Endothelial cell of umbilical vein (primary cell): ENCODE results near the gene MRPS18B. TPM values are rescaled to one million over a fixed set of nuclear protein-coding genes. Genes with fewer than 3 reads are reported as not detected.

Experiments
- BruUV-seq: library from RNA; stranded (reverse); fragments of 400-500 nt; replicated peaks from 2 replicates; lab custom pipeline; 2021; lab: Mats Ljungman, UMichigan
- CTCF ChIA-PET: fragments of 300-600, 350-600 bp; sonication (Branson Sonifier 250); formaldehyde crosslinking; loops from one replicate; lab custom pipeline; 2021; ENCODE audit warnings: antibody characterized with exemption, inconsistent platforms; lab: Charles Lee
- POLR2A ChIA-PET: fragments of 300-600, 350-600 bp; sonication (Branson Sonifier 250); formaldehyde crosslinking; loops from one replicate; lab custom pipeline; 2021; ENCODE audit warnings: antibody characterized with exemption, inconsistent platforms; lab: Charles Lee
- DNase-seq: peaks from one replicate; pipeline ENCODE4 v3.0.0-alpha.2; 2011; ENCODE audit warnings: low read depth, low spot score
- FAIRE-seq: peaks from 2 replicates; lab custom pipeline; 2011; peaks lifted over from hg19 to GRCh38; lab: Jason Lieb, UNC
- H2AFZ ChIP-seq: 2 replicates; pipeline ENCODE4 v1.6.0; 2012; ENCODE audit warnings: low read depth, low read length, control low read depth, inconsistent platforms
- H3K27ac ChIP-seq: 2 replicates; pipeline ENCODE4 v1.5.1; 2011; ENCODE audit warnings: low read depth, mild to moderate bottlenecking, control low read depth, low read length, moderate library complexity; ENCODE audit not compliant: insufficient read depth
- H3K27me3 ChIP-seq, 2 experiments: 2 replicates each; pipeline versions ENCODE4 v1.6.0 to v1.6.1; 2011; ENCODE audit warnings: low read length in 2 of 2, mixed read lengths in 1 of 2; ENCODE audit not compliant: control insufficient read depth in 2 of 2, insufficient read depth in 2 of 2
- H3K36me3 ChIP-seq, 2 experiments: 2 replicates in 1 of 2; 3 replicates in 1 of 2; pipeline ENCODE4 v1.5.1; 2011; ENCODE audit warnings: low read length in 2 of 2, mild to moderate bottlenecking in 1 of 2, moderate library complexity in 1 of 2; ENCODE audit not compliant: control insufficient read depth in 2 of 2, insufficient read depth in 2 of 2; ENCODE audit errors: extremely low read depth in 1 of 2
- H3K4me1 ChIP-seq: 3 replicates; pipeline ENCODE4 v1.5.1; 2011; ENCODE audit warnings: mild to moderate bottlenecking, low read length; ENCODE audit not compliant: control insufficient read depth, insufficient read depth; ENCODE audit errors: extremely low read depth
- H3K4me2 ChIP-seq: 2 replicates; pipeline ENCODE4 v1.6.1; 2011; ENCODE audit warnings: low read length, control low read depth, mixed read lengths; ENCODE audit not compliant: insufficient read depth
- H3K4me3 ChIP-seq, 3 experiments: fragments of 200-600 bp in 1 of 3; sonication (generic), shearing (Covaris generic) in 1 of 3; replicated peaks in 1 of 3; 2 replicates each; pipeline ENCODE4 v1.5.1; 2011 to 2016; ENCODE audit warnings: control low read depth in 3 of 3, low read length in 3 of 3, mild to moderate bottlenecking in 2 of 3, inconsistent platforms in 1 of 3, low read depth in 1 of 3, moderate library complexity in 1 of 3; ENCODE audit not compliant: insufficient read depth in 1 of 3
- H3K79me2 ChIP-seq: 2 replicates; pipeline ENCODE4 v1.6.0; 2012; ENCODE audit warnings: low read length, inconsistent platforms; ENCODE audit not compliant: control insufficient read depth, insufficient read depth
- H3K9ac ChIP-seq: replicated peaks from 2 replicates; pipeline ENCODE3; 2011; ENCODE audit warnings: low read length, control low read depth; ENCODE audit not compliant: insufficient read depth; ENCODE audit errors: extremely low read depth
- H3K9me1 ChIP-seq: replicated peaks from 3 replicates; pipeline ENCODE4 v1.6.0; 2011; ENCODE audit warnings: mild to moderate bottlenecking, low read length; ENCODE audit not compliant: control insufficient read depth, insufficient read depth; ENCODE audit errors: extremely low read depth
- H3K9me3 ChIP-seq: replicated peaks from 2 replicates; pipeline ENCODE4 v1.5.1; 2012; ENCODE audit warnings: low read length, inconsistent platforms; ENCODE audit not compliant: control insufficient read depth, insufficient read depth
- H4K20me1 ChIP-seq: replicated peaks from 2 replicates; pipeline ENCODE3; 2011; ENCODE audit warnings: mild to moderate bottlenecking, low read length; ENCODE audit not compliant: control insufficient read depth, insufficient read depth; ENCODE audit errors: extremely low read depth
- CTCF ChIP-seq, 2 donors: IDR thresholded peaks; 1 replicate in 1 of 2; 2 replicates in 1 of 2; pipeline ENCODE4 v1.5.1; 2011; ENCODE audit warnings: low read length in 2 of 2, mild to moderate bottlenecking in 2 of 2, moderate library complexity in 2 of 2, control low read depth in 1 of 2, inconsistent platforms in 1 of 2, low read depth in 1 of 2; ENCODE audit not compliant: insufficient read depth in 1 of 2; ENCODE audit errors: extremely low read depth in 1 of 2
- EZH2 ChIP-seq: IDR thresholded peaks from 2 replicates; pipeline ENCODE4 v1.6.1; 2012; ENCODE audit warnings: borderline replicate concordance, low read depth, mild to moderate bottlenecking, moderate library complexity, low read length, inconsistent platforms; ENCODE audit not compliant: severe bottlenecking
- FOS ChIP-seq: IDR thresholded peaks from 2 replicates; pipeline ENCODE4 v1.6.1; 2011; ENCODE audit warnings: mild to moderate bottlenecking, low read length, moderate library complexity, borderline replicate concordance; ENCODE audit not compliant: insufficient read depth
- JUN ChIP-seq: IDR thresholded peaks from 2 replicates; pipeline ENCODE4 v1.6.1; 2011; ENCODE audit warnings: borderline replicate concordance, low read depth; ENCODE audit not compliant: insufficient read length, insufficient read depth
- MAX ChIP-seq: IDR thresholded peaks from 2 replicates; pipeline ENCODE4 v1.6.1; 2011; ENCODE audit not compliant: insufficient read depth, insufficient read length
- POLR2A ChIP-seq: IDR thresholded peaks from 2 replicates; pipeline ENCODE4 v1.6.1; 2012; ENCODE audit warnings: low read depth, mild to moderate bottlenecking, control low read depth, low read length
- POLR2AphosphoS5 ChIP-seq: IDR thresholded peaks from 2 replicates; pipeline ENCODE4 v1.6.1; 2012; ENCODE audit warnings: low read depth, mild to moderate bottlenecking, control low read depth, low read length, moderate library complexity; ENCODE audit not compliant: insufficient read depth
- dilution Hi-C: fragments of 300-500 bp; cut with MboI; formaldehyde crosslinking; loops from one replicate; pipeline ENCODE4 v1.15.0; 2019; ENCODE audit warnings: low sequenced_read_pairs; ENCODE audit not compliant: extremely low pct_ligation_motif_present
- intact Hi-C: fragments of 100-400 bp; cut with micrococcal nuclease; formaldehyde crosslinking; loops from one replicate; pipeline ENCODE4 v1.10.0; 2022
- polyA plus RNA-seq, 4 experiments: library from polyadenylated mRNA; depleted of rRNA in 3 of 4; stranded (reverse) in 3 of 4; unstranded in 1 of 4; fragments of >200 nt; gene quantifications; 2 replicates each; pipeline versions ENCODE4 v1.2.1 to v1.2.3, GENCODE V29; 2011 to 2012; ENCODE audit warnings: missing spikeins in 1 of 4
- total RNA-seq: library from RNA; stranded (reverse); gene quantifications from 2 replicates; pipeline ENCODE4 v1.2.3, GENCODE V29; 2021

The MRPS18B gene
- total and polyA plus RNA-seq, 2 donors (not counting 3 experiments of a cell fraction or from before 2014, with no cell fraction given): 32.6 to 49.1 TPM

- no TSS peak for BruUV-seq
- Histone ChIP-seq H3K27ac (no peak overlapping the region), H3K36me3 (peaks cover 0 to 15% of the 10 kb centered on the region in 2 experiments), H3K4me3 (no peak overlapping the region), H2AFZ (no peak overlapping the region), H3K4me2 (no peak overlapping the region), H3K9me3 (no peaks in the 10 kb centered on the region), H3K9ac (no peak overlapping the region), H3K27me3 (no peaks in the 10 kb centered on the region), H3K4me1 (no peaks in the 10 kb centered on the region), H4K20me1 (no peaks in the 10 kb centered on the region), H3K79me2 (no peaks in the 10 kb centered on the region), H3K9me1 (no peaks in the 10 kb centered on the region)
- no peak for TF ChIP-seq JUN
- TF ChIP-seq POLR2A: no peak
- no peak for TF ChIP-seq MAX
- no peak for TF ChIP-seq EZH2
- TF ChIP-seq FOS: no peak
- TF ChIP-seq POLR2AphosphoS5: no peak
- no peak for TF ChIP-seq CTCF (IDR thresholded peaks at IDR 0.05; ENCODE audit: extremely low read depth in 1 of 2, insufficient read depth in 1 of 2, low read depth in 1 of 2, low read length in 2 of 2)
- dilution Hi-C loops (no loop called here), intact Hi-C loops (no loop called here)
- ChIA-PET POLR2A (no interaction called here), CTCF (interaction anchor here (0.9 to 1.6 kb wide), 2 partner anchors 90 to 447 kb away, joined by 3 to 8 read pairs; no protein-coding TSS in a partner anchor)
- FAIRE-seq (no peak), DNase-seq (no peak)
These were observed 22.8 kb downstream of the MRPS18B start for GRCh38 chr6:30640481-30640880.
